NCI-H2196 (cell line): Measurements from ENCODE around the gene TIAL1.
"Not testable (repeated sequence)": the region's sequence is repeated elsewhere in the genome, so short reads cannot be mapped to it uniquely, and the experiment has no call there.

Experiments
- DNase-seq: peaks from one replicate; lab custom pipeline; 2025; ENCODE audit not compliant: unreplicated experiment; lab: John Stamatoyannopoulos, UW

Gene TIAL1

GRCh38 chr10:119596537-119597404 is at the start of gene TIAL1:
Gene TIAL1, minus strand, starts transcription at chr10:119596964. Its CDS starts 499 bp downstream, at chr10:119596465.
- peak; percentile 89 for DNase-seq

- no peak for DNase-seq
Measured at GRCh38 chr10:119644994-119645393, 48.2 kb upstream of the TIAL1 start.

DNA sequence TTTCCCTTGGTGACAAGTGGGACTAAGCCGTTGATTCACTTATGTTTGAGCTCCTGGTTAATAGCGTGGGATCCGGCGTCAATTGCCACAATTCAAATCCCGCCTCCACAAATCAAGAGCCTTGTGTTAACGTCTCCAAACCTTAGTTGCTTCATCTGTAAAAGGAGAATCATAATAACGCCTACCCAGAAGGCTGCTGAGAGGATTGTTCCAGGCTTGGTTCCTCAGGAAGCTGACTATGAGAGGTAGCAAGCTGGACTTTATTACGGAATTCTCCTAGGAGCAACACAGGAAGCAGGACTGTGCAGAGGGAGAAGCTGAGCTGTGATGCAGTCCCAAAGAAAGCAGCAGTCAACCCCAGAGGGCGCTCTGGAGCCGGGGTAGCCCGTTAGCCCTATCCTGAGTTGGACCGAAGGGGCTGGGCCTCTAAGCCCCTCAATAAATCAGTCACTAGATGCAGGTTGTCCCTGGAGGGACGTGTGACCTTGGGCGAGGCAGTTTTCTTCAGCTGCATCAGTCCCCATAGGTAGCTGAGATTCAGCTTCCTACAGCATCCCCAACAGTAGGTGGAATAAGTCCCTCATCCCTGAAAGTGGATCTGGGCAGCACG is 47.5 kb upstream of the TIAL1 start:
- no peak for DNase-seq

DNA sequence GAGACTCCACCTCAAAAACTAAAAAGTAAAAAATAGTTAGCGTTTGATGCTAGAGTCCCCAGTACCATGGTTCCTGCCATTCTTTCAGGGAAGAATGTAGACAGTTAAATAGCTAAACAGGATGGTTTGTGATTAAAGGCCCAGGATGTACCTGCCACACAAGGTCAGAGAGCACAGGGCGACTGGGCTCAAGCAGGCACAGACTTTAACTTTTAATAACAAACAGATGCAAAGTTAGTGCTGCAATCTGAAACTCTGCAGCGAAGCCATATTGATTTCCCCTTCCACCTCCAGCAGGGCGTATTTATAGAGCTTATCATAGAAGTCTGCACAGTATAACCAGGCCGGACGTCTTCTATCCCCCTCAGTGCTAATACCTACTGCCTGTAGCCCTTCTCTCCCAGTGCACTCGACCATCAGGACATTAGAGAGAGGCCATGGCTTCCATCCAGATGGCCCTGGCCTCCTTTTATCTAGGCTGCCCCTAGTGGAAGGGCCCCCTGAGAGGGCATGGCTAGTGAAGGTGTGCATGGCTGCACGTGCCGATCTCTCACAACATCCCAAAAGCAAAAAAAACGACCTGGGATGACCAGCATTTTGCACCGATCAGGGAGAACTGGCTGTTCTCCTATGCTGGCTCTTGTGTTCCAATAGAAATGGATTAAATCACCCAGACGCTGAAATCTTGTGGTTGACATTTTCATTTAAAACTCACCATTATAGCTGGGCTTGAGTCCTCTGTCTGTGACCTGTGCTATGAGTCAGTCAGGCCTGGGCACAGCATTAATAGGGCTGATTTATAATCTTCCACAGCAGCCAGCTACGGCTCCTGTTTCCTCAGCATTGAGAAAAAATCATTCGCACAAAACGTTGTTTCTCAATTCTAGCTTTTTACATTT is 46.8 kb upstream of the TIAL1 start:
- DNase-seq = no peak

DNA sequence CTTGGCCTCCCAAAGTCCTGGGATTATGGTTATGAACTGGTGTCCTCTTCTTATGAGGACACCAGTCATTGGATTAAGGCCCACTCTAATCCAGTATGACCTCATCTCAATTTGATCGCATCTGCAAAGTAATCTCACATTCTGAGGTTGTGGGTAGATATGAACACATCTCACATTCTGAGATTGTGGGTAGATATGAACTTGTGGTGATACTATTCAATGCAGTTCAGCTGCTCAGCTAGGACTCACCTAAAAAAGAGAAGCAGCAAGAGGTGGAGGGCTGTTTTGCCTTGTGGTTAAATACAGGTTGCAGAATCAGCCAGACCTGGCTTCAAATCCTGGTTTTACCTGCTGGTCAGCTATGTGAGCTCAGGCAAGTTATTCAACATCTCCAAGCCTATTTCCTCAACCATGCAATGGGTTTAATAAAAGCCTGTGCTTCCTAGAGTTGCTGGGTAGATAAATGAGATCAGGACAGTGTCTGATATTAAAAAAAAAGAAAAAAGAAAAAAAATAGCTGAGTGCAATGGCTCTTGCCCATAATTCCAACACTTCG is 45.9 kb upstream of the TIAL1 start:
- DNase-seq = no peak

- no peak for DNase-seq
Measured at GRCh38 chr10:119640875-119641526, 44.2 kb upstream of the TIAL1 start.

- DNase-seq = no peak
Measured at GRCh38 chr10:119640384-119640783, 43.6 kb upstream of the TIAL1 start.

DNA sequence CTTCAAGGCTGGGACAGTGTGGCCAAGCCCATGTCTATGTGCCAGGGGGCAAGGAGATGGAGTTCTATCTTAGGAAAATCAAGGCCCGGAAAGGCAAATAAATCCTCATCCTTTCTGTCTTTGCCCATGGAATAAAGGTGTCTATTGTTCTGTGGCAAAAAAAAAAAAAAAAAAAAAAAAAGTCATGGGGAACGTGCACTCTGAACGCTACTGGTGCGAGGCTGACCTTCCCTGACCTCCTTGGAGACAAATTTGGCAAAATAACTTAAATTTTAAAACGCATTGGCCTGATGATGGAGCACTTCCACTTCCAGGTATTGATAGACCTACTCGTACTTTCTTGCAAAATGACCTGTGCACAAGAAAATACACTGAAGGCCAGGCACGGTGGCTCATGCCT is 42.2 kb upstream of the TIAL1 start:
- DNase-seq = no peak

GRCh38 chr10:119637631-119638030 is 40.9 kb upstream of the TIAL1 start:
- no peak for DNase-seq

DNA sequence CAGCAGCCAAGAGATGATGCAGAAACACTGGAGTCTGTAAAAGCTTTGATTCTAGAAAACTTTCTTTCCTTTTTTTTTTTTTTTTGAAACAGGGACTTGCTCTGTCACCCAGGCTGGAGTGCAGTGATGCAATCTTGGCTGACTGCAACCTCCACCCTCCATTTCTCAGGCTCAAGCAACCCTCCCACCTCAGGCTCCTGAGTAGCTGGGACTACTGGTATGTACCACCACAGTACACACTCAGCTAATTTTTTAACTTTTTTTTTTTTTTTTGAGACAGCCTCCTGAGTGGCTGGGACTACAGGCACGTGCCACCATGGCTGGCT is 37.4 kb upstream of the TIAL1 start:
- no peak for DNase-seq

GRCh38 chr10:119633538-119634218 is 36.9 kb upstream of the TIAL1 start:
- DNase-seq = no peak

- DNase-seq = no peak
Measured at GRCh38 chr10:119630300-119630699, 33.5 kb upstream of the TIAL1 start.

- DNase-seq = no peak
Measured at GRCh38 chr10:119625570-119626280, 29.0 kb upstream of the TIAL1 start.

DNA sequence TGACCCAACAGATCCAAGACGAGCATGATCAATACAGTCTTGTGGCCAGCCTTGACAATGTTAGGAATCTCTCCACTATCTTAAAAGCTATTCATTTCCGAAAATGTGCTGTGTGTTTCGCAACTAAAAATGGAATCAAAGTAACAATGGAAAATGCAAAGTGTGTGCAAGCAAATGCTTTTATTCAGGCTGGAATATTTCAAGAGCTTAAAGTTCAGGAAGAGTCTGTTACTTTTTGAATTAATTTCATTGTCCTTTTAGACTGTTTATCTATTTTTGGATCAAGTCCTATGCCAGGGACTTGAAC is 24.3 kb upstream of the TIAL1 start:
- no peak for DNase-seq

- DNase-seq = no peak
Measured at GRCh38 chr10:119620241-119621077, 23.7 kb upstream of the TIAL1 start.

DNA sequence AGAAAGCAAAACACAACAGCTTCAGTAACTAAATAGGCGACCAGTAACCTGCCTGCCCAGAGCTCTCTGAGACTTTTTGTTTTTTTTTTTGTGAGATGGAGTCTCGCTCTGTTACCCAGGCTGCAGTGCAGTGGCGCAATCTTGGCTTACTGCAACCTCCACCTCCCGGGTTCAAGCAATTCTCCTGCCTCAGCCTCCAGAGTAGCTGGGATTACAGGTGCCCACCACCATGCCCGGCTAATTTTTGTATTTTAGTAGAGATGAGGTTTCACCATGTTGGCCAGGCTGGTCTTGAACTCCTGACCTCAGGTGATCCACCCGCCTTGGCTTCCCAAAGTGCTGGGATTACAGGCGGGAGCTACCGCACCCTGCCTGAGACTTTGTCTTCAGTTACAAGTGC is 23.0 kb upstream of the TIAL1 start:
- not testable (repeated sequence) for DNase-seq

DNA sequence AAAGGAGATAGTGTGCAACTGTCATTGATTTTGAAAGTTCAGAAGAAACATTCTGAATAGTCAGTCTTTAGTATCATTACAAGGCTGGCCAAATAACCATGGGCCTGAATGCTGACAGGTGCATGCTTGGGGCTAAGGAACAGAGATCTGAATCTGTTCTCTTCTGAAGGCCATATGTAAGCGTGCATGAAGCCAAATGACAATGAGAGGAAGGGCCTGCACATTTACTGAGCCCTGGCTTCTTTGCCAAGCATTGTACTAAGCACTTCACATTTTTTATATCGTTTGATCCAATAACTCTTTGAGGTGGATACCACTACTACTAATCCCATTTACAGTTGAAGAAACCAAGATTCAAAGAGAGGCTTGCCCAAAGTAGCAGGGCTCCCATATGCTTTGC is 22.5 kb upstream of the TIAL1 start:
- no peak for DNase-seq

- no peak for DNase-seq
Measured at GRCh38 chr10:119616882-119617570, 20.3 kb upstream of the TIAL1 start.
